ACHN (cell line): Measurements from ENCODE around the gene METTL26.
"Not testable (repeated sequence)": the region's sequence is repeated elsewhere in the genome, so short reads cannot be mapped to it uniquely, and the experiment has no call there.

ENCODE experiments used
- DNase-seq: peaks from one replicate; pipeline ENCODE4 v3.0.0-alpha.2; 2015
- in situ Hi-C: cut with HindIII; loops from 2 replicates; pipeline ENCODE4 v1.10.0; 2017; ENCODE audit warnings: low sequenced_read_pairs, low pct_ligation_motif_present, low pct_unique_long_range_greater_than_20kb

METTL26 gene

DNA sequence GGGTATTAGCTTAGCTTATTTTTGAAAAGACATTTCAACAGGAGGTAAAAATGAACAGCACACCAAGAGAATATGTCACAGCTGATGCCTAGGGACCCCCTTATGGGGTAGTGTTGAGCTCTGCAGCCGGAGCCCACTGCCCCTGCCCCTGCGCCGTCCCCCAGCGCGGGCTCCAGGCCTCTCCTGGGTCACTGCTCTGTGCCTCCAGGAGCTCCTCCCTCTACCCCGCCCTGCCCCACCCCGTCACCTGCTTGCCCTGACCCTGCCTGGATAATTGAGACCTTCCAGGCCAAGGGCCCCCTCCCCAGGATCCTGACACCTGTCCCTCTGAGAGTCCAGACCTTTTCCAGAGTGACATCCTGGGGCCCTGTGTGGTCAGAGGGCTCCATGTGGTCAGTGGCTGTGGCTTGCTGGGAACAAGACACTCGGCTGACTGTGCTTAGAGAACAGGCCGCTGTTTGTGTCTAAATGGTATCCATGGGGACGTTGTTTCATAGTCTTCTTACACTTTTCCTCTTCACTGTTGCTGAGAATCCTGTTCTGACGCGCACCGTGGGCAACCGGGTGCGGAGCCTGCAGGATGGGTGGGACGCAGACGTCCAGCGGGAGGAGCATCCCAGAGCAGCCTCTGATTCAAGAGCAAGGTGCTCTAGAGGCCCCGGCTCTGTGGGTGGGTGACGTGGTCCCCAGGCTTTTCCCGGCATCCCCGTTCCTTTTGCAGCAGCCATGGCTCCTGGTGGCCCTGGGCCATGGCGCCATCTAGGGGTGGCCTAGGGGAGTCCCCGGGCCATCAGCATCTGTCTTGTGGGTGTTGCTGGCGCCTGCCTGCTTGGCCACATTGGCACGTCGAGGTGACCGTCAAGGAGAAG lies 25.4 kb downstream of the METTL26 start:
- in situ Hi-C loops: no loop called here
- no peak for DNase-seq

DNA sequence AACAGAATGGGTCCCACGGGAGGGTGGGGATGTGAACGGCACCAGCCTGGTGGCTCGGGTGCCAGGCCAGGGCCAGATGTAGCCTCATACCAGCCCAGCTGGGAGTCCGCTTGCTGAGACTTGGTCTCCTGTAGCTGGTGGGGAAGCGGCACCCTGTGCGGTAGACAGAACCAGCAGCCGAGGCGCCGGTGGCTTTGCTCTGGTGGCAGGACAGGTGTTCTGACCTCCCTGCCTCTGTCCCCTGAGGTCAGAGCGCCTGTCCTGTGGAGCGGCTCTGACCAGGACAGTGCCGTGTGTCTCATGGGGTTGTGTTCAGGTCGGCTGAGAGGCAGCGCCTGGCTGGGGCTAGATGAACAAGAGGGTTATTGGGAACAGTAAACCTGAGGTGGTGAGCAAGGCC lies 26.1 kb downstream of the METTL26 start:
- in situ Hi-C loops: no loop called here
- no peak for DNase-seq

DNA sequence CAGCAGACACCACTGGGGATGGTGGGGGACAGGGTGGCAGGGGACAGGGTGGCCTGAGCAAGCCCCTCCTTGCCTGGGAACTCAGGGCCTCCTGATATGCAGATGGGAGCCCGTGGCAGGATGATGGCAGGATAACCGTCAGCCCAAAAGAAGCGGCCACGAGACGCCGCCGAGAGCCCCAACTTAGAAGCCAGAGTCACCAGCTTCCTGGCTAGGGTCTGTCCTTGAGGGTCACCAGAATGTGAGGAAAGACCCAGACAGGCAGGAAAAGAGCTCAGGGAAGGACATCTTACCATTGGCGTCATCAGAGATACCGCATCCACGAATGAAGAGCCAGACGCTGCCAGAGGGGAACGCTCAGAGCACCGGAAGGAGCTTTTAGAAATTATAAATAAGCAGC lies 26.8 kb downstream of the METTL26 start:
- in situ Hi-C loops: no loop called here

DNA sequence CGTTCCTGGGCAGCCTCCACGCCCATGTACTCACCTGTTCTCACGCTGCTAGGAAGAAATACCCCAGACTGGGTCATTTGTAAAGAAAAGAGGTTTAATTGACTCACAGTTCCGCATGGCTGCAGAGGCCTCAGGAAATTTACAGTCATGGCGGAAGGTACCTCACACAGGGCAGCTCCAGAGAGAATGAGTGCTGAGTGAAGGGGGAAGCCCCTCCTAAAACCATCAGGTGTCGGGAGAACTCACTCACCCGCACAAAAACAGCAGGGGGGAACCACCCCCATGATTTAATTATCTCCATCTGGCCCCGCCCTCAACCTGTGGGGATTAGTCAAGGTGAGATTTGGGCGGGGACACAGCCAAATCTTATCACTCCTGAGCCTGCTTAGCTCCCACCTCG lies 28.1 kb downstream of the METTL26 start:
- DNase-seq: no peak
- in situ Hi-C loops: no loop called here

More for the DNA sequence above, 26.8 kb downstream of the METTL26 start:
- no peak for DNase-seq

DNA sequence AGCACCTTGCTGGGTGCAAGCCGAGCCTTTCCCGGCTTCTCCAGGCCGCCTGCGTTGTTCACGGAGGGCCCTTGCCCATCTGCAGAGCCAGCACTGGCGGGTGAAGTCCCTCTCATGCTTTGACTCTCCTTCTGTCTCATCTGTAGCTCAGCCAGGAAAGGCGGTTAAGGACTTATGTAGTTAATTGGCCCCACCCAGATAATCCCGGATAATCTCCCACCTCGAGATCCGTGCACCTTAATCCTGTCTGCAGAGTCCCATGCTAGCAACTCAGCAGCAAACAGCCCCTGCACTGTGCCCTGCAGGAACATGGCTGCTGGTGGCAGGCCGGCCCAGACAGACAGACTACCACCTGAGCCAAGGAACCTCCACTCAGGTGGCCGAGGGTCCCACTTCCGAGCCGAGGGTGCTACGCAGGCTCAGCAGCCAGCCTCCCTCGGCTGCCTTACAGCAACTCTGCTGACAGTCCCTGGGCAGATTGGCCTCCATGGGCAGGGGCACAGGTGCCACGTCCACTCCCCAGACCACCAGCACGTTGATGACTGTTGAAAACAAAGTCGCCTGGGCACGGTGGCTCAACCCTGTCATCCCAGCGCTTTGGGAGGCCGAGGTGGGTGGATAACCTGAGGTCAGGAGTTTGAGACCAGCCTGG lies 29.3 kb downstream of the METTL26 start:
- DNase-seq: no peak
- in situ Hi-C loops: no loop called here

DNA sequence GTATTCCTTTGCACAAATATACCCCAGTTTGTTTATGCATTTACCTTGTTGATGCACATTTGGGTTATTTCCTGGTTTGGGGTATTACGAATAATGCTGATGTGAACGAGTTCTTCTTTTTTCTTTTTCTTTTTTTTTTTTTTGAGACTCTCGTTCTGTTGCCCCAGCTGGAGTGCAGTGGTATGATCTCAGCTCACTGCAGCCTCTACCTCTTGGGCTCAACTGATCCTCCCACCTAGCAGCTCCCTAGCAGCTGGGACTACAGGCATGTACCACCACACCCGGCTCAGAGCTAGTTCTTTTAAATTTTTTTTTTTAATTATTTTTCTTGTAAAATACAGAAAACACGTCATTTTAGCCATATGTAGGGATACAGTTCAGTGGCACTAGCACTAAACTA lies 32.2 kb downstream of the METTL26 start:
- no peak for DNase-seq
- in situ Hi-C loops: no loop called here

DNA sequence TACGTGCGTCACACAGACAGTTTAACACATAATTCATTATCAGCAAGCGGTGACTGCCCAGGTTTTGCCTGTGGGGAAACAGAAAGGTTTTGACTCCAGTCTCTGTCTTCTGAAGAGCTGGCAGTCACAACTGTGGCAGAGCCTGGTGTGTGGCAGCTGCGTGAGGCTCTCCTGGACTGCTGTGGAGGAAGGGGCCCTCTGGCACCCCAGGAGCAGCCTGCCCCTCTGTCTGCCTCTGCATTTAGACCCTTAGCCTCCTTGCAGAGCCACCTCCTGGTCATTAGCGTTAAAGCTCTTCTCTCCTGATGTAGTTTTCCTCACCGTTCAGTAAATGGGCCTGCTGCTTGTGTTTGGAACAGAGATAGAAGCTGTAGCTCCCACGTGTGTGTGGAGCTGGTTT lies 35.3 kb downstream of the METTL26 start:
- in situ Hi-C loops: no loop called here

DNA sequence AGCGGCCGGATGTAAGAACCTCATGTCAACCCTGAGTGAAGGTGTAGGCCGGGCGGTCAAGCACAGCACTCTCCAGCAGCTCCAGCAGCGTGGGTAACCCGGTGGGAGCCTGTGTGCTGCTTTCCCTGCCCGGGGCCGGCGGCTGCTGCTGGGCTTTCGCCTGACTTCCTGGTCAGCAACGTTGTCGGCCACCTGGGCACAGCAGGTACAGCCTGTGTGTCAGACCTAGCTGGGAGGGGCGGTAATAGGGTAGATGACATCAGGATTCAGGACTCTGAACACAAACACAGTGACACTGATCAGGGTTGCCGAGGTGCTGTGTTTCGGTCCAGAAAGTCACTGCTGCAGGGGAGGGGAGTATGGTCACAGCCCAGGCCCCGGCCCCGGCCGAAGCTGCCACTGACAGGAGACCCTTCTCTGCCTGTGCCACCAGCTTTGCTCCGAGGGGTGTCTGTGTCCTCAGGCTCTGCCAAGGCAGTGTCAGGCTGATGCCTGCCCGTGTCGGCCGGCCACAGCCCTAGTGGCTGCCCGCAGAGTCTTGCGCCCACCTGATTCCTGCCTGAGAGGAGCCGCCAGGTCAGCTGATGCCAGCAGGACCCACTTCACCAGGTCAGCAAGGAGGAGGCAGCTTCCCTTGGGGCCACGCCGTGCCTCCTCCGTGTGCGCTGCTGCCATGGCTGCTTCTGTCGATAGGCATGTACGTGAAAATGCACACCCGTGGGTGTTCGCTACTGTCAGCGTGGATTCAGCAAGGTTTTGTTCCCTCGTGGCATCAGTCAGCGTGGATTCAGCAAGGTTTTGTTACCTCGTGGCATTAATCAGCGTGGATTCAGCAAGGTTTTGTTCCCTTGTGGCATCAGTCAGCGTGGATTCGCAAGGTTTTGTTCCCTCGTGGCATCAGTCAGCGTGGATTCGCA lies 37.0 kb downstream of the METTL26 start:
- no peak for DNase-seq
- in situ Hi-C loops: no loop called here

More for the DNA sequence above, 35.3 kb downstream of the METTL26 start:
- no peak for DNase-seq

DNA sequence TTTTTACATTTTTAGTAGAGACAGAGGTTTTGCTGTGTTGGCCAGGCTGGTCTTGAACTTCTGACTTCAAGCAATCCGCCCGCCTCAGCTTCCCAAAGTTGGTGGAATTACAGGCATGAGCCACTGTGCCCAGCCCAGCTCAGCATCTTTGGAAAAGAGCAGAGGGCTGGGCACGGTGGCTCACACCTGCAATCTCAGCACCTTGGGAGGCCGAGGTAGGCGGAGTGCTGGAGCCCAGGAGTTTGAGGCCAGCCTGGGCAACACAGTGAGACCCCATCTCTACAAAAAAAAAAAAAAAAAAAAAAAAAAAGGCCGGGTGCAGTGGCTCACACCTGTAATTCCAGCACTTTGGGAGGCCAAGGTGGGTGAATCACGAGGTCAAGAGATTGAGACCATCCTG lies 38.5 kb downstream of the METTL26 start:
- DNase-seq, in situ Hi-C loops: not testable (repeated sequence)

DNA sequence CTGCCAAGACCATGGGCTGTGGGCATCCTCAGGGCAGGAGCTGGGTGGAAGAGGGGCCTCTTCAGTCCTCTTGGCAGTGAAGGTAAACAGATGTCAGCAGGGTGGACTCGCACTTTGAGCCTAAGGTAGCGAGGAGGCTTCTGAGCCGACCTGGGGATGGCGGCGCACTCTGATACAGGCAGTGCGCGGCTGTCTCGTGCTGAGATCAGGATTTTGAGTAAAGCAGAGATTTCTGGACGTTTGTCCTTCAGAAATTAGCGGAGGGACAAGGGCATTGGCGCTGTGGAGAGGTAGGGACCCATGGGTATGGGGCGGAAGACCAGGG lies 39.4 kb downstream of the METTL26 start:
- in situ Hi-C loops: no loop called here
- DNase-seq: no peak

DNA sequence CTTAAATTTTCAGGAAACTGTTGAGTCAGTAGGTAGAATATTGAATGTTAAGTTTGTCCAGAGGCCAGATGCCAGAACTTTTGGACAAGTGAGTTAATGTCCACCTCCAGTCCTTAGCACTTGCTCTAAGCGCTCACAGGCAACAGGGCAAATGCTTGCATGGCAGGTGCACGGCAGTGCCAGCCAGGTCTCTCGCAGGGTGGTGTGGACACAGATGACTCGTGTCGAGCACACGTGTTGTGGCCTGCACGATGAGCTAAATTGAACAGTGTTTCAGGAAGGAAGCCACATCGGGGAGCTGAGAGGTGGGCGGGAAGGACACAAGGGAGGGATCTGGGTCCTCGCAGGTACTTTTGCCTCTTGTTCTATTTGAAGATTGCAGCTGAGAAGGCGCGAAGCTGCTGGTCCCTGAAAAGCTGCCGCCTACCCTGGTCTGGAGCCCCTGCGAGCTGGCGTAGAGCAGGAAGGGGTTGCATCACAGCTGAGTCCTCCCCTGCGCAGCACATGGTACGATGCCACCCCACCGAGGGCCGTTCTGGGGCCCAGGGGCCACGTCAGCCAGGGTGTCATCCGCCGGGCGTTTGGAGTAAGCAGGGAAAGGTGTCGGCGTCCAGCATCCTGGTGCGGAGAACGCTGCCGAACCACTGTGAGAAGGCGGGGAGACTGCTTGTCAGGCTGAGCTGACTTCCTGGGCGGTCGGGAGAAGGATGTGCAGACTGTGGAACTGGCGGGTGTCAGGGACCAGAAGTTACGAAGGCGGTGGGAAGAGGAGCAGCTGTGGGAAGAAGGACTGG lies 40.0 kb downstream of the METTL26 start:
- DNase-seq: no peak
- in situ Hi-C loops: no loop called here

DNA sequence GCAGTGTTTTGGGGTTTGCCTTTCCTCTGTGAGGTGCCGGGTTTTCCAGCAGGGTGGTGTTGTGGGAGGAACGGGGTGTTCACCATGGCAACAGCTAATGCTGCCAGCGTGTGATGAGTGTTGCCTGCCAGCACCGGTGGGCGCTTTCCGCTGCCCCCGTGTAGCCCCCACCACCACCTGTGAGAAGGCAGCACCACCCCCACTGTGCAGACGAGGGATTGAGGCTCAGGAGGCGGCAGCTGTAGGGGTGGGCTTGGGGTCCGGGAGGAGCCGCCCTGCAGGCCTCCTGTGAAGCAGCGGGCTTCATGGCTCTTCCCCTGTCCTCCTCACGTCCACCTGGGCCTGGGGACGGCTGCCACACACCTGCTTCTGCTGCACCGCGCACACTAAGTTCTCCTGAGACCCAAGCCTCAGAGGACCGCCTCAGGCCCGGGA lies 41.0 kb downstream of the METTL26 start:
- in situ Hi-C loops: no loop called here
- DNase-seq: no peak

DNA sequence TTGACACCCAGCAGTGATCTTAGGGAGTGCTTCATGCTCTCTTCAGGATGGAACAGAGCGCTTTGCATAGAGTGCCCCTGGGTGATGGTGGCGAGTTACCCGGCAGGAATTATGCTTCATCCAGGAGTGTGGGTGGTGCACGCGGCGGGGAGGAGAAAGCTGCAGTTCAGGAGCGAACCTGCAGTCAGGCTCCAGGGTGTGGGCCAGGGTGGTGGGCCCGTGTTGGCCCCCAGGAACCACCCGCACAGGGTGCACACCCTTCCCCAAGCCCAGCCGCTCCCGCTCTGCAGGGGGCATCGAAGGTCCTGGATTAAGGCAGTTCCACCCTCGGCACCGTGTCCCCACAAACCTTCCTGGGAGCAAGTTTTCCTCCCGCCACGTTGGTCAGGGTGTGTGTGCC lies 42.3 kb downstream of the METTL26 start:
- DNase-seq: no peak
- in situ Hi-C loops: no loop called here

DNA sequence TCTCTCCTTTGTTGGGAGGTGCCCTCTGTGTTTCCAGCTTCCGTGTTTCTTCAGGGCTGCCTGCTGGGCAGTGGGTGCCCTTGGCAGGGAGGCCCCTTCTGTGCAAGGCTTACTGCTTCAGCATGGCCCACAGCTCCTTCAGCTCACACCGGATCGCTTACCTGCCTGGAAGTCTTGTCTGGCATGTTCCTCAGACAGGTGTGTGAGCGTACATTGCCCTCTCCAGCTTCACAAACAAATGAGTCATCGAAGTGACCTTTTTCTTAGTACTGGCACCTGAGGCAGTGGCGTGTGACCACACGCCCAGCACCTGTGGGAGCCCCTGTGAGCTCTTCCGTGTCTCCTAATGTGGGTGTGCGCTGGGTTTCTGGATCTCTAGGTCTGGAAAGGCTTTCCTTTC lies 42.7 kb downstream of the METTL26 start:
- no peak for DNase-seq
- in situ Hi-C loops: no loop called here

DNA sequence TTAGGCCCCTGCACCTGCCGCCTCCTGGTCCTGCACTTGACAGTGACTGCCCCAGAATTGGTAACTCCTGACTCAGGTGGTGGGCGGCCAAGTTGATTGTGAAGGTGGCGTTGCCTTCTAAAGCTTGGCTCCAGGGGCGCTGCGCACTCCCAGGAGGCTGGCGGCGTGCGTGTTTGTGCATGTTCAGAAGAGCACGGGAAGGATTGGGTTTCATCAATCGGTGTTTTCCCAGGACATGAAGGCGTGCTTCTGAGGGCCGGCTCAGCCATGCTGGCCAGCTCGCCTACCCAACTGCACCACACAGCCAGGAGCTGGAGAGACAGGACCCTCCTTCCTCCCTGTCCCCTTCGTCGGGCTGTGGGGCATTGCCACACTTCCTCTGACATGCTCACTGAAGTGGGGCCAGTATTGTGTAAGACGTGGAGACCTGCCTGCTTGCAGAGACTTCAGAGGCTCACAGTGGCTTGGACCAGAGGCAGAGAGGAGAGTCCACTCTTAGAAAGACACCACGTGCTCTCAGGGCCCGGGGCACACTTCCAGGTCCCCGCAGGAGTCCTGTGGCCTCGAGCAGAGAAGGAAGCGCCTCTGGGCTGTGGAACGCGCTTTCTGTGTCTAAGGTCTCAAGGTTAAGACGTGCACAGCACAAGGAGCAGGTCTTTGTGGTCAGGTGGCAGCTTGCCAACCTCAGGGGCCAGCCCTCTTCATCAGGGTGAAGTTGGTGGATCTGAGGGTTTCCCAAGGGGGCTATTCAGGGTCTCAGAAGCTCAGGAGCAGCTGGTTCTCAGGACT lies 43.4 kb downstream of the METTL26 start:
- no peak for DNase-seq
- in situ Hi-C loops: no loop called here

DNA sequence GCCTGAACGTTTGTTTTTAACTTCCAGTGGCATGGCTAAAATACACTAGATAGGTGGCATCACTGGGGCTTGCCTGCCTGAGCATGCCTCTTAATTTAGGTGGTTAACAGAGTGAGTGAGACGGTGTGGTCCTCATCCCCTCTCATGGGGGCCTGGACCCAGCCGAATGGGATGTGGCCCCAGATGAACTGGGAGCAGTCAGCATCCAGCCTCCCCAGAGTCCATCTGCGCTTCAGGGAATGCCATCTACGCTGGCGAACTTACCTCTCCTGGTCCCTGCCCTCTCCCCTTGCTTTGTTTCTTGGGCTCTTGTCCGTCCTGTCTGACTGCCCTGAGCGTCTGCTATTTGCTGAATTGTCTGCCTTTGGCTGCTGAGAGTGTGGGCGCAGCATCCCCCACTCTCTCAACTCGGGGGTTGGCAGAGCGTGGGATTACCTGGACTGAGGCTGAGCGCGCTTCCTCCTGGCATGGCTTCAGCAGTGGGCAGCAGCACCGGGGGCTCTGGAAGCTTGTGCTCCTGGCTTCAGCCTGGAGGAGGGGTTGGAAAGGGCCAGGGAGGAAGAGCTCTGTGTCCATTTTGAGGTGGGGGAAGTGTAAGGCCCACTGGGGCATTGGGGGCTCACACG lies 44.1 kb downstream of the METTL26 start:
- in situ Hi-C loops: no loop called here
- no peak for DNase-seq

DNA sequence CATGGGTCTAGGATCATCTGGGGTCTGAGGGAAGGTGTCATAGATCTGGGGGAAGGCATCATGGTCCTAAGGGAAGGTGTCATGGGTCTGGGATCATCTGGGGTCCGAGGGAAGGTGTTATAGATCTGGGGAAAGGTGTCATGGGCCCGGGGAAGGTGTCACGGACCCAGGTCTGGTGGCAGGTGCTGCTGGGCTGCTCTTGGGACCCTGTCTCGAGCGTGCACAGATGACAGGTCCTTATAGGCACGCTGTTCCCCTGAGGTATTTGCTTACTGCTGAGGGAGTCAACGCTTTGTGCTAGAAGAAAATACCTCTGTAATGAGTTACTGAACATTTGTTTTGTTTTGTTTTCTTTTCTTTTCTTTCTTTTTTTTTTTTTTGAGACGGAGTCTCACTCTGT lies 44.9 kb downstream of the METTL26 start:
- DNase-seq: no peak
- in situ Hi-C loops: no loop called here
